Muscle of back (tissue), 11 donors: Measurements from ENCODE around the gene GNAQ. TPM values are rescaled to one million over a fixed set of nuclear protein-coding genes. Genes with fewer than 3 reads are reported as not detected.

ENCODE experiments used
- DNase-seq, 3 donors: peaks; one replicate each; pipeline versions ENCODE4 v3.0.0 to v3.0.0-alpha.2; 2013
- polyA plus RNA-seq, 10 donors: library from polyadenylated mRNA; unstranded; fragments of 120-200 nt; gene quantifications; one replicate each; pipeline ENCODE4 v1.2.1, GENCODE V29; 2013; ENCODE audit not compliant: insufficient read length in 10 of 10

GNAQ gene
- polyA plus RNA-seq, 10 donors = 24.6 to 35.5 (median 30.5) TPM

DNA sequence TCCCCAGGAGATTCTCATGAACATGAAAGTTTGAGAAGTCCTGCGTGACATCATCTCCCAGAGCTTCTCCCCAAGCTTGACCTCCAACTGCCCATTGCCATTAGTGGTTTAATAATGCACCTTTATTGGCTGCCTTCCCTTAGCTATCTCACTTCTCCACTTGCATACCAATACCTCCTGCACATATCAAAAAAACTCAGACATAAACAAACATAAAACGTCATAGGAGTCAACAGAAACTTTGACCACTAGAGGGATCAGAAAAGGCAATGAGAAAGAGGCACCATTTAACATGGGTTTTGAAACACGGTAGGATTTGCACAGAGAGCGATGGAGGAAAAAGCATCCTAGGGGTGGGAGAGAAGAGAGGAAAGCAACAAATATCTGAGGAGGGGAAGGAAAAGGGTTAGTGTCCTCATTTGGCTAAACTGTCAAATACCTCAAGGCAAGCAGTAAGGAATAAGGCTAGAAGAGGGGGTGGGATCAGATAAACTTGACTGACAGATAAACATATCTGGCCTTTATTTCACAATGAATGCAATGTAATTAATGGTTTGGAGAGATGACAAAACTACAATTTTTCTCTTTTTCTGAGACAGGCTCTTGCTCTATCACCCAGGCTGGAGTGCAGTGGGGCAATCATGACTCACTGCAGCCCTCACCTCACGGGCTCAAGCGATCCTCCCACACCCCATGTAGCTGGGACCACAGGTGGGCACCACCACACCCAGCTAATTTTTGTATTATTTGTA, 27.0 kb downstream of the GNAQ start:
- no peak for DNase-seq

DNA sequence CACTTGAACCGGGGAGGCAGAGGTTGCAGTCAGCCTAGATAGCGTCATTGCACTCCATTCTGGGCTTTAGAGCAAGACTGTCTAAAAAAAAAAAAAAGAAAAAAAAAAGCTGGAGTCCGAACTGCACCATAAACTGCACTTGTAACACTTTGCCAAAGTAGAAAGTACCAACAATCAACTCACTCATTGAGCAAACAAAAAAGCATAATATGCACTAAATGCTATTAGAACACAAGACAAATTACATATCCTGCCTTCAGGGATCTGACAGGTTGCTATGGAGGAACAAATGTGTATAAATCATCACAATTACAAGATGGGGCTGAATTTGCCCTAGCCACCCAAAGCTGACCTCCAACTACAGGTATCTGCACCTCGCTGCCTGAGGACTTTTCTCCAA, 27.9 kb downstream of the GNAQ start:
- DNase-seq = no peak

DNA sequence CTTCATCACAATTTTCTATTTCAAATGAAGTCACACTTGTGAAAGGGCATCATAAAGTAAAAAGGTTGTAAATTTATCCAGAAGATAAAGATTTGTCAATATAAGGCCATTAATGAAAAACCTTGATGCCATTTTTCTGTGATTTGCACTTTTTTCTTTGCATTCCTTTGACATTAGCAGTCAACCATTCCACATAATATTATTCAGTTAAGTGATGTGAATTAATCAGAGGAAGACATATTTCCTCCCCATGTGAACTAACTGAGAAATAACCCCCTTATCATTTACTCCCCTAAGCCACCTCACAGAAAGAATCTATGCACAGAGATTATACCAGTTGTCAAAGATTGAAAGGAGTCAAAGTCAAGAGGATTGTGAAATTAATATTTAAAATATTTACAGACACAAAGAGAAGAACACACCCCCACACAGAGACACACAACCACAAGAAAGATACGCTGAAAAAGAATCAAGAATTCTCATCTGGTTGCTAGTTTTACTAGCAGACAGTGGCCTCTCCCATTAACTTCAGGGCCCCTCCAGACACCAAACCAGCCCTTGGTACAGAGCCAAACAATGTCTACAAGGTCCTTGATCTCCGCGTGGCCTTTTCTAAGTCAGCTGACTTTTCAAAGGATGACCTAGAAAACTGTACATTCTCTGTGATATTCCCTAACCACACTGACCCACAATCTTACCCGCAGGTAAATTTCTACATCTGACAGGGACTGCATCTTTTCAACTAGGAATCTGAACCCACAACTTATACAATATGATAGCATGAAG, 29.5 kb downstream of the GNAQ start:
- DNase-seq = no peak

DNA sequence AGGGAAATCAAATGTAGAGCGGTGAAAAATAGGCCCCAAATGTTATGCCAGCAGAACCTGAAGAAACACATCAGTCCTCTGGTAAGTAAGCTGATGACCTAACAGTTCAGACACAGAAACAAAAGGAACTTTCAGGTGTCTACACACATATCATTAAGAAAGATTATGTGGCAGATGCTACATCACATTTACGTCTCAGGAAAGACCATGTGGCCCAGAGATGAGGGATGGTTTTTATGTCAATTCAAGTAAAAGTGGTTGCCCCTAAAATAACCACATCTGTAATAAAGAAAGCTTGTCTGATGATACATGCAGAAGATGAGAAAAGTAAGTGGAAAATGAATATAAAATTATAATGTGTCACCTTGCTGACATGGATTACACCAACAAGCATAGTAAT, 31.4 kb downstream of the GNAQ start:
- no peak for DNase-seq

DNA sequence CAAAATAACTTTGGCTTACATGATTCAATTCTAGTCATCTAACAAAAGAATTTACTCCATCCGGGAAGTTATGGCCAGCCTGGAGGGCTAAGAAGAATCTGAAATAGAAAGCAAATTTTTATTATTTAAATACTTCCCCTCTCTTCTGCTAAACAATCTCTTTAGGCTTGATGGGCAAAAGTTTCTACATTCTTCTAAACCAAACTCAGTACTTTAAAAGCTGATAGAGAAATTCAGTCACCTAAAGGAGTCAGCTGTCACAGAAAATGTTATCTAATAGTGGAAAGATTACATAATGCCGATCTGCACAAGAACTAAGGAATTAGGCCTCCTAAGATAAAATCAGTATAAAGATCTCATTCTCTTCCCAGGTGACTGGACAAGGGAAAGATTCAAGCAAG, 32.4 kb downstream of the GNAQ start:
- DNase-seq = no peak

DNA sequence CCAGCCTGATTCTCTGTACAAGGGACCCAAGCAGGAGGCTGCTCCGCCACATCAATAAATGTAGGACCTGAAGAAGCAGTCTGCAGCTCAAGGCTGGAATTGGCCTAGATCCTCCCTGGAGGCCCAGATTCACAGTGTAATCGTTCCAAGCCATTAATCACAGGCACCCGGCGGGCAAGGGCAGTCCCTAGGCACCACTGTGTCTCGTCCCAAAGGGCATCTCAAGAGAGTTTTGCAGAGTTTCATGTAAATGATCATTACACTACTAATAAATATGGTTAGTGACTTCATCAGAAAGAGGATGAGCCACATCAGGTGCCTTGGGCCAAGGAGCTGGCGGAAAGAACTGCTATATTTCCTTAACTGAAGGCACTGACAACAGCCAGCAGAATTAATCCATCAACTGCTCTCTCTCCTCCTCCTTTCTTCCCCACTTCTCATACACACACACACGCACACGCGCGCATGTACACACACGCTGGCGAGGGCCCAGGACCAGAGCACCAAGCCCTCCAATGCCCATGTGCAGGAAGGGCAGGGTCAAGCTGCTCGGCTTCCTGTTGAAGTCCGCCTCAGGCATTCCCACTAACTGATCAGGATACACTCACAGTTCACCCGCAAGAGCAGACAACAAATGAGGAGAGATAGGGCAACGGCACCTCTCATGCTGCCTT, 33.9 kb downstream of the GNAQ start:
- no peak for DNase-seq

DNA sequence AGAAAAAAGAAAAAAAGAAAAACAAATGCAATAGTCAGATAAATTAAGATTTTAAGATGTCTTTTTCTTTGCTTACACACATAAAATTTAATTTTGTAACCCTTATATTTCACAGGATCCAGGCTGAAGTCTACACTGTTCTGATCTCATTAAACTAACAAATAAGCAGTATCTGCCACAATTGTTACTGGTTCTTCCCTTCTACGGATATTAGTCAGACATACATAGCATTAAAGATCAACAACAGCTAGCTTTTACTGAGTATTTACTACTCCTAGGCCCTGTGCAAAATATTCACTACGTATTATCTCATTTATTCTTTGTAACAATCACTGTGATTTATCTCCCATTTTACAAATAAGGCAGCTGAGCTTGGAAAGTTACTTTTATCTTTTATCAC, 34.9 kb downstream of the GNAQ start:
- no peak for DNase-seq

DNA sequence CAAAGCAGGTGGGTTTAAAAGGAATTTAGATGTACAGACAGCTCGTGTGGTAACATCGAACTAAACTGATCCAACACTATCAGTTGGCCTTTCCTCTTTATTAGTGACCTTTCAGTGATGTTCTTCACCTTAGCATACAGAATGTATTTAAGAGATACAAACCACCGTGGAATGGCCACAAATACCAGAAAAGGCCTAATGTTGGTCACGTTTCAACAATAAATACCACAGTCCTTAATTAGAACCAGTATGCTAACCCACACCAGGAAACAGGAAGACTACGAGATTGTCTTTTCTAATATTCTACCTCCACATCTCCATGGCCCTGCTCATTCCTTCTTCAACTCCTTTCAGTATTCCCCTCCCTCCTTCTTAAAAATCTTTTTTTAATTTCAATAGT, 40.4 kb downstream of the GNAQ start:
- no peak for DNase-seq

DNA sequence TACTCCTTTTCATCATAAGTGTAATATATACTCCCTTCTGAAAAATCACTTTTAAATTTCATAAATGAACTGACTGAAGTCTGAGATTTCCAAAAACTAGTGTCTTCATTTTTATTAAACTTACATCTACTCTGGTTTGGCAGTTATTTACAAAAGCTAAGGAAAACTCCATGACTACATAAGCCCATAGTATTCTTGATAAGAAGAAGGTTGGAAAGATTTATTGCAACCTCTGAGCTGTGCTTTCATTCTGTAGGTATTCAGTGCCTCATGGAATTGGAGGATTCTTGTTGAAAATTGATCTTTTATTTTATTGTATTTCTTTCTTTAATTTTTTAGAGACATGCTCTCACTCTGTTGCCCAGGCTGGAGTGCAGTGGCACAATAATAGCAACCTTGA, 41.7 kb downstream of the GNAQ start:
- no peak for DNase-seq

DNA sequence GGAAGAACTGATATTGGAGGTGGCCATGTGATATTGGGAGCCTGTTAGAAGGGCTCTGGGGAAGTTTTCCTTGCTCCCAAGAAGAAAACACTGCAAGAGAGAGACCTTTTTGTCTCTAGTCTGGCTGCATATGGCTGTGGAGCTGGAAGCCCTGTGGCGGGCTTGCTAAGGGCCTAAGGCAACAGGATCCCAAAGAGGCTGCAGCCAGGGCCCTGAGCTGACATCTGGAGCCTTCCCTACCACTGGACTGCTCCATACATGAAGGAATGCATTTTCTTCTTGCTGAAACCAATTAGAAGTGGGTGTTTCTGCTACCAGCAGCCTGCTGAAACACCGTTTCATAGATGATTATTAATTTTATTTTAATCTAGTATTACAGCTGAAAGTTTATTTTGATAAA, 42.2 kb downstream of the GNAQ start:
- no peak for DNase-seq

DNA sequence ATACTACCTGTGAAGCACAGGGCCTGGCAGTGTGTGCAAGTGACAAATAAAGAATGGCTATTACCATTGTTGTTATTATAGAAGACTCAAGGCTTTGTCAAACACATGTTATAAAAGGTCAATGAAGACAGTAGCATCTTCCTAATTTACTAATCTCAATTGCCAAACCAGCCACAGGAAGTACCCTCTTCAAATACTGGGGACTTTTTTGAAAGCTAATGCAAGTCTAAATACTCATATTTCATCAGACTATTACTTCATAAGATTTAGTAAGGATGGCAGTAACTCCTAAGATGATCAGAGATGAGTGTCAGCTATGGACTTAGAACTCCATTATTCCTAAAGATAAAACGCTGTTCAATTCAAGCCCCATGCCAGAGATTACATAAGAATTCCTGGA, 43.0 kb downstream of the GNAQ start:
- no peak for DNase-seq

DNA sequence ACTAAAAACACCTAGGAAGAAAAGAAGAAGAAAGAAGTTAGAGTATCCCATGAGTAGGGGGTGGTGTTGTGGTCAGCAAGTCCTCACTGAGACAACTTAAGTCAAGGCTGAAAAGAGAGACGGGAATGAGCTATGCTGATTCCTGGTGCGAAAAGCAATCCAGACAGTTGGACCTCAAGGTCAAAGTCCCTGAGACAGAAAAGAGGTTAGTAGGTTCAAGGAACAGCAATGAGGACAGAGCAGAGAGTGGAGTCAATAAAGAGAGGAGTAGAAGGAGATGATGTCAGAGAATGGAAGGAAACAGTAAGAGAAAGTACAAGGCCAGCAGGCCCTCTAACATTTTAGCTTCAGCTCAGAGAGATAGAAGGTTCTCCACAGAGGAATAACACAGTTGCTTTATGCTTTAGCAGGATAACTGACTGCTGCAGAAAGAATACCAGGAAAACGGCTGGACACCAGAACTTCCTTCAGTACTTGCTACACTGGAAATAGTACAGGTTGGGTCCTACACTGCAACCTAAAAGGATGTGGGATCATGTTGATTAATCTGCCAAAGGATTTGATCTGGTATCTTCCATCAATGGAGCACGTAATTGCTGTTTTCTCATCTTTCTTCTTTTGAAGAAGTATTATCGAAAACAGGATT, 43.6 kb downstream of the GNAQ start:
- DNase-seq = no peak

DNA sequence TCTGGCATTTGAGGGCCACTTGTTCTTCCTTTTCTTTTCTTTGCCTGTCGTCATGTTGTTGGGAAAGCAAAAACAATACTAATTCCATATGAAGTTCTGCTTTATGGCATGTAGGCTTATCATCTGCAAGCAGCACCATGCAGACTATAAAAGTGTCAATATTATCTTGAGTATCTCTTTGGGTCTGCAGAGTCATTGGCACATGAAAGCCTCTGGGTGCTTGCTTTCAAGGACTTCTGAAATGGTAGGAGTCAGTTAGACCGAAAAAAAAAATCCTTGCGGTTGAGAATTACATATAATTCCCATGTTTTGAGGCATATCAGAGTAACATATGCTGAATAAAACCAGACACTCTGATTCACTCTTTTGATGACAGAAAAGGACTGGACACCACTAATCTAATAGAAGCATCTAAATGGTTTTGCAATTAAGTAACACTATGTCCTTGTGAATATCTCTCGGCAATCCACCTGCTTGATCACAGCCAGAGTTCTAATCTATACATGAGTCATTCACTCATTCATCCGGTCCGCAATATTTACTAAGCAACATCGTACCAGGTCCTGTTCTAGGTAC, 44.4 kb downstream of the GNAQ start:
- no peak for DNase-seq

DNA sequence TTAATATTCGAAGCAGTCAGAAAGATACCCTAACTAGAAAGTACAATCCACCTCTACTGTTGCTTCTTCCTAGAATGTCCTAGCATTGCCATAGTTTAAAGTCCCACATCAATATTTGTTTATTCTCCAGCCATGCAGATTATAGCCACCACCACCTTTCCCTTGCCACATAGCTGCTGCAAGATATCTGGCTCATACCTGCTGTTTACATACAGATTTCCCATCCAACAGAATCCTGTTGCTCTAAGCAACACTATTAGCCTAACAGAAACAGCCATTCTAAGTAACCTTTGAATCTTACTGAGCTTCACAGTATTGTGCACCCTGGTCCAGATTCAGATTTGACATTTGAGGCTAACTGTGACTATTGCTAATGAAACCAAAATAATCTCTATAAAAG, 45.6 kb downstream of the GNAQ start:
- DNase-seq = no peak

DNA sequence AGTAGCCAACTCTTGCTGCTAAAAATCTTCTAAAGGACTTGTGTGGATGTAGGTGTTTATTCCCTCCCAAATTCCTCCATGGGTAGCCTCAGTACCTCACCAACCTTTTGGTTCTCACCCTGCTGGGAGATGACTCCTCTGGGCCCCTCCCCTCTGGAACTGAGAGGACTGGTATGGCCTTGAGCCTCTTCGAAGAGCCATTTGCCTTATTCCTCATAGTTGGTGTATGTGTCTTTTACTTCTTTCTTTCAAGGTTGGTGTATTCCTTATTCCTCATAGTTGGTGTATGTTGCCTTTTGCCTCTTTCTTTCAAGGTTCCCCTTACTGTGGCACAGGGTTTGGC, 48.3 kb downstream of the GNAQ start:
- no peak for DNase-seq

DNA sequence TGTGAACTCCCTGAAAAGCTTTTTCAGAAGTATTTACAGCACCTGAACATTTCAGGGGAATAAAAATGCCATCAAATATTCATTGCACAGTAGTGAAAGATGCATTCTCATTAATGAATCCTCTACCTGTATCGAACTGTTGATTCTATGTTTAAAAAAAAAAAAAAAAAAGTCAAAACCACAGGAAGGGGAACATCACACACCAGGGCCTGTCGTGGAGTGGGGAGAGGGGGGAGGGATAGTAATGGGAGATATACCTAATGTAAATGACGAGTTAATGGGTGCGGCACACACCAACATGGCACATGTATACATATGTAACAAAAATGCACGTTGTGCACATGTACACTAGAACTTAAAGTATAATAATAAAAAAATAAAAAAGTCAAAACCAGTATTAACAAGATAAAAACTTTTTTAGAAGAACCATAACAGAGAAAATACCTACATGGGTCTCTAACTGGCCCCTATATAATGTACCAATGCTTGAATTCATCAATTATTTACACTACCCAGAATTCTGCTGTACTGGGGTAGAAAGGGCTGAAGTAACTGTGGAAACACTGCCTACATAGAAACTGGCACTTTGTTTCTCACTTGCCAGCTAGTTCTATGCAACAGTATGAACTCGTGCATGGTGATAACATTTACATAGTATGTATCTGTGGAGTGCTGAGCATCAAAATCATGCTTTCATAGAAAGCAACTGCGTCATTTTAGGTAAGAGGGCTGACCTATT, 48.9 kb downstream of the GNAQ start:
- DNase-seq = no peak

DNA sequence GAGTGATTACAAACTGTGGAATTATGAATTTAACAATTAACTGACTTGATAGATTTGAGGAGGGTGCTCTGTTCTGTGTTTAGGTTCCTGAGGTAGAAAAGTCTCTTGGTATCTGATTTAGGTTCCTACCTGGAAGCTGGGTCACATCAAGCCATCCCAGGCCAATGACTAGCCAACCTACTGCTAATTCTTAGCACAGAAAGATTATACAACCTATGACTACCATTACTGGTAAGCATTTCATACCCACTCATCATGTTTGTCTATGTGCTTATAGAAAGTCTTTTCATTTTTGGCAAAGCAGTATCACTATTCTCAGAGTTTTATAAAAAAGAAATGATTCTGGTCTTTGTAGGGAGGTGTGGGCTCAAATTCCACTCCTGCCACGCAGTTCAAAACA, 49.7 kb downstream of the GNAQ start:
- DNase-seq = no peak

DNA sequence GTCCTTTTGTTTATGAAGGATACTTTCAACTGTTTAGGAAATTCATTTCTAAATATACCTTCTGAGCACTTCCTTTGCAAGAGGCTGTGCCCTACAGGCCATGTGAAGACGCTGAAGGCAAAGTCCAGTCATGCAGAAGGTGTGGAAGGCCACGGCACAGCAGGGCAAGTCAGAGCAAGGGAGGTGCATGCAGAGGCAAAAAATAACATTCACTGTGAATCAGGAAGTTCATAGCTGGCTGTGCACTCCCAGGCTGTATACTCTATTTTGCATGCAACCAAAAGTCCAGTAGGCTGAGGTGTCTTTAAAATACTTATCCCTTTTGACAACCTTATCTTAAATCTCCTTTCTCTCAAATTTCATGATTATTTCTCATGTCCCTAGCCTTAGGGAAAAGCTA, 50.3 kb downstream of the GNAQ start:
- DNase-seq = no peak

DNA sequence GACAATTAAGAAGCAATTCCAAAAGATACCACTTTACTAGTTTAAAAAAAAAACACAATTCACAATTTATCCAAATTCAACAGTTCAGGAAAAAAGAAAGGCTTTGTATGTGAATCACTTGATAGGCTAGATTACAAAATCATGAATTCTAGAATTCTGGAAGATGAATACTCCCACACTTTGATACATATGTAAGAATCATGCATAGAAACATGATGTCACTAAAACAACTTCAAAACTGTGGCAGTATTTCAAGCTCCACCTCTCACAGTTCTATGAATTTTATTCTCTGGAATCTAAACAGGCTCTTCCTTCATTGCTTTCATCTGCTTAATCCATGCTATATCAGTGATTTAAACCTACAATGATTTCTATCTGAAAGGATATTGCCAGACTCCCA, 51.0 kb downstream of the GNAQ start:
- peak in 2 of 3 donors; percentile 22 to 43 for DNase-seq

DNA sequence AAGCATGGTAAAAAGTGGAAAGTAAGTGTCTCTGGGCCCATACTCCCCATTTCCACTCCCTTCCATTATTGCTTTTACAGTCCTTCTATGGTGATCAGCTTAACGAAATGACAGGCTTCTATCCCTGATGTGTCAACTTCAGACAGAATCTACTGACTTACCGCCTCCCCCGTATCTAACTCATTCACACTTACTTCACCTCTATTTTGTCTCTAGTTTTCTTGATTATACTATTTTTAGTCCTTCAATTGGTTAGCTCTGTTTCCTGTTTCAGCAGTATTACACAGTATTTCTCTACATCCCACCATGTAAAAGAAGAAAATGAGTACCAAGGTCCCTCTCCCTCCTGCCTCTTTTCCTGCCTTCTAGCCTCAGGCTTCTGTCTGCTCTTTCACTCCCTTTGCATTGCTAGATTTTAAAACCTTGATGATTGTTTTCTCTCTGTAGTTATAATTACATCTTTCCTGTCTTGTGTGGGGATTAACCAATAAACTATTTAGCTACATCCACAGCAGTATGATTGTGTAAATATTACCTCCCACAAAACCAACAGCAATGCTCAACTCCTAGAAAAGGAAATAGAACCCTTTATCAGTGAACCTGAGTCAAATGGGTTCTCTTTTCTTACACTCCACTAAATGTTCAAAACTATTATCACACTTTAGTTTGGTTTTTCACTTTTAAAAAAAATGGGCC, 53.4 kb downstream of the GNAQ start:
- no peak for DNase-seq

DNA sequence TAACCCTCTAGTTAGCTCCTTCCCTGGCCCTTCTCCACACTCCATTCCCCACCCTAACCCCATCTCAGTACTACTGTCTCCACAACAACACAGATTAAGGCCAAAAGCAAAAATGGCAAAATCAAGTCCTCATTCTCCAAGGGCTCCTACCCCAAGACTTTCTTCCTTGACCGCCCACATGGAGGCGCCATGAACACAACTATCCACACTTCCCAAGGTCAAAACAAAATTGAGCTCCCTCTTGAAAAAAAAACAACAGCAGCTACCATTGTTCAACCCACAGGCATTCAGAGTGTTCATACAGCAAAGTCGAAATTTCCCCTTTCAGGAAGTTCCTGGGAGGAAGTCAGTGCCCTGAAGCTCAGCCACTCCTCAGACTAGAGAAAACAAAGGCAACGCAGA, 54.4 kb downstream of the GNAQ start:
- peak in 2 of 3 donors; percentile 47 to 53 for DNase-seq
